NCI-H2029 (cell line): ENCODE results near the gene TTC7B.

Source experiments
- DNase-seq: peaks from one replicate; lab custom pipeline; 2025; lab: John Stamatoyannopoulos, UW

Gene TTC7B

GRCh38 chr14:90617961-90618360, 198.3 kb downstream of the TTC7B start:
- DNase-seq, result no peak

GRCh38 chr14:90616881-90617280, 199.3 kb downstream of the TTC7B start:
- DNase-seq, result no peak

- no peak for DNase-seq
Measured at GRCh38 chr14:90616313-90616712, 199.9 kb downstream of the TTC7B start.

- no peak for DNase-seq
Measured at GRCh38 chr14:90615517-90616060, 200.6 kb downstream of the TTC7B start.

GRCh38 chr14:90614696-90615516, 201.3 kb downstream of the TTC7B start:
- no peak for DNase-seq

- no peak for DNase-seq
Measured at GRCh38 chr14:90613997-90614396, 202.2 kb downstream of the TTC7B start.

- DNase-seq, result no peak
Measured at GRCh38 chr14:90613453-90613852, 202.8 kb downstream of the TTC7B start.

- DNase-seq, result no peak
Measured at GRCh38 chr14:90612801-90613200, 203.4 kb downstream of the TTC7B start.

GRCh38 chr14:90611936-90612335, 204.3 kb downstream of the TTC7B start:
- no peak for DNase-seq

- DNase-seq, result no peak
Measured at GRCh38 chr14:90611501-90611900, 204.7 kb downstream of the TTC7B start.

- no peak for DNase-seq
Measured at GRCh38 chr14:90610346-90611040, 205.7 kb downstream of the TTC7B start.

- DNase-seq, result no peak
Measured at GRCh38 chr14:90609376-90609775, 206.9 kb downstream of the TTC7B start.

- no peak for DNase-seq
Measured at GRCh38 chr14:90608929-90609341, 207.3 kb downstream of the TTC7B start.

GRCh38 chr14:90608281-90608680, 207.9 kb downstream of the TTC7B start:
- DNase-seq, result no peak

- DNase-seq, result no peak
Measured at GRCh38 chr14:90607141-90607540, 209.1 kb downstream of the TTC7B start.

- no peak for DNase-seq
Measured at GRCh38 chr14:90606434-90606833, 209.8 kb downstream of the TTC7B start.

GRCh38 chr14:90605430-90605829, 210.8 kb downstream of the TTC7B start:
- no peak for DNase-seq

- DNase-seq, result no peak
Measured at GRCh38 chr14:90604356-90604755, 211.9 kb downstream of the TTC7B start.

GRCh38 chr14:90603841-90604240, 212.4 kb downstream of the TTC7B start:
- DNase-seq, result no peak

- no peak for DNase-seq
Measured at GRCh38 chr14:90603336-90603735, 212.9 kb downstream of the TTC7B start.

- DNase-seq, result no peak
Measured at GRCh38 chr14:90602088-90602687, 214.0 kb downstream of the TTC7B start.

GRCh38 chr14:90601563-90601962, 214.7 kb downstream of the TTC7B start:
- no peak for DNase-seq

- DNase-seq, result no peak
Measured at GRCh38 chr14:90600619-90601018, 215.6 kb downstream of the TTC7B start.
